Measurements from ENCODE around the gene DUSP2.

- no peak for TF ChIP-seq CTCF (conservative IDR thresholded peaks at IDR 0.05; ENCODE audit: low read depth, low read length)
- no peak for TF ChIP-seq EZH2 (IDR thresholded peaks at IDR 0.05; ENCODE audit: borderline replicate concordance, low read depth, low read length, poor library complexity, severe bottlenecking)
Measured at GRCh38 chr2:96152304-96153161, 7.3 kb upstream of the DUSP2 start.
